Upper lobe of left lung (tissue), 6 donors: ENCODE data around the gene SCN8A. TPM values are rescaled to one million over a fixed set of nuclear protein-coding genes. Genes with fewer than 3 reads are reported as not detected.

ENCODE experiments used
- ATAC-seq, 2 donors: fragments of 200-7000 bp; cut with Tn5 transposase; one replicate each; pipeline ENCODE4 v1.9.1; 2022; ENCODE audit warnings: mild to moderate bottlenecking in 2 of 2, moderate library complexity in 2 of 2; ENCODE audit not compliant: low FRiP score in 2 of 2
- DNase-seq, 2 donors: peaks; one replicate each; pipeline ENCODE4 v3.0.0-alpha.2; 2019 to 2020
- H3K27ac ChIP-seq, 4 donors: fragments of 200-600 bp; sonication (generic); one replicate each; pipeline ENCODE4 v1.5.1; 2016 to 2019
- H3K27me3 ChIP-seq, 4 donors: fragments of 200-600 bp; sonication (generic); one replicate each; pipeline ENCODE4 v1.5.1; 2017 to 2019
- H3K36me3 ChIP-seq, 4 donors: fragments of 200-600 bp; sonication (generic); one replicate each; pipeline ENCODE4 v1.5.1; 2016 to 2019
- H3K4me1 ChIP-seq, 4 donors: fragments of 200-600 bp; sonication (generic); one replicate each; pipeline ENCODE4 v1.5.1; 2018 to 2019
- H3K4me3 ChIP-seq, 4 donors: fragments of 200-600 bp; sonication (generic); one replicate each; pipeline ENCODE4 v1.5.1; 2017 to 2019; ENCODE audit warnings: mild to moderate bottlenecking in 2 of 4, moderate library complexity in 1 of 4
- H3K9me3 ChIP-seq, 4 donors: fragments of 200-600 bp; sonication (generic); one replicate each; pipeline ENCODE4 v1.5.1; 2018 to 2019
- CTCF ChIP-seq, 6 experiments: fragments of 450-650 bp in 4 of 6; fragments of 200-600 bp in 2 of 6; sonication (generic) in 2 of 6; IDR thresholded peaks; one replicate each; pipeline ENCODE4 v1.5.1; 2016 to 2019; ENCODE audit warnings: antibody characterized with exemption in 6 of 6
- EP300 ChIP-seq, 4 donors: sonication (generic); formaldehyde crosslinking; IDR thresholded peaks; one replicate each; pipeline ENCODE4 v1.5.1; 2017; ENCODE audit warnings: antibody characterized with exemption in 4 of 4, control low read depth in 2 of 4
- POLR2A ChIP-seq, 4 donors: fragments of 450-650 bp; IDR thresholded peaks; one replicate each; pipeline ENCODE4 v1.5.1; 2016 to 2017; ENCODE audit warnings: antibody characterized with exemption in 4 of 4, mild to moderate bottlenecking in 2 of 4
- POLR2AphosphoS5 ChIP-seq, 2 donors: sonication (generic); formaldehyde crosslinking; IDR thresholded peaks; one replicate each; pipeline ENCODE4 v1.5.1; 2017; ENCODE audit warnings: antibody characterized with exemption in 2 of 2
- WGBS, 2 donors: methylation state at CpG; one replicate each; pipeline ENCODE4 v1.1.5; 2017 to 2018; 5-methylcytosine and 5-hydroxymethylcytosine counted together
- total RNA-seq, 6 donors: library from RNA; depleted of rRNA in 4 of 6; stranded (reverse); fragments of >200 nt in 4 of 6; gene quantifications; one replicate each; pipeline versions ENCODE4 v1.1.0 to v1.2.1, GENCODE V29; 2016 to 2021
- donor health status: DM: no; HTN: no; CAD: no; lungs with moderate emphysema.
- donor health status: DM: no; HTN: yes; CAD: no; lungs with severe emphysema.

SCN8A gene
- total RNA-seq, 6 donors from 2014 or later, result 0.11 to 1.1 (median 0.37) TPM; not detected in 1

GRCh38 chr12:51818566-51819300 is 227.7 kb downstream of the SCN8A start:
- H3K36me3 ChIP-seq, result no peaks in the 10 kb centered on the region
- H3K27ac ChIP-seq, result no peak overlapping the region
- TF ChIP-seq EP300 (IDR thresholded peaks at IDR 0.05) (no peak), CTCF (IDR thresholded peaks at IDR 0.05) (no peak), POLR2A (IDR thresholded peaks at IDR 0.05) (no peak), POLR2AphosphoS5 (IDR thresholded peaks at IDR 0.05) (no peak)
- peaks cover 0 to 18% (median 9%) of the 10 kb centered on the region in 4 donors for H3K27me3 ChIP-seq
- H3K4me3 ChIP-seq, result no peak overlapping the region
- 61 to 77% methylated on average over 3 to 4 of the region's 4 CpGs for WGBS, 2 donors
- H3K9me3 ChIP-seq, result no peaks in the 10 kb centered on the region
- H3K4me1 ChIP-seq, result peaks cover 9 to 38% (median 15%) of the 10 kb centered on the region in 4 donors
- no peak for ATAC-seq
- DNase-seq, result no peak

GRCh38 chr12:51819736-51820525 is 228.9 kb downstream of the SCN8A start:
- TF ChIP-seq POLR2A (IDR thresholded peaks at IDR 0.05), result no peak
- no peak for TF ChIP-seq POLR2AphosphoS5 (IDR thresholded peaks at IDR 0.05)
- no peak for TF ChIP-seq EP300 (IDR thresholded peaks at IDR 0.05)
- ATAC-seq (peak in 1 of 2 donors; percentile 38), DNase-seq (no peak)
- peaks cover 0 to 18% (median 9%) of the 10 kb centered on the region in 4 donors for H3K27me3 ChIP-seq
- no peaks in the 10 kb centered on the region for H3K9me3 ChIP-seq
- peaks cover 6 to 28% (median 11%) of the 10 kb centered on the region in 4 donors for H3K4me1 ChIP-seq
- H3K27ac ChIP-seq, result peak overlapping the region in 1 of 4 donors; percentile 66
- no peaks in the 10 kb centered on the region for H3K36me3 ChIP-seq
- WGBS, 2 donors, result 33 to 51% methylated on average over 20 to 32 of the region's 32 CpGs
- H3K4me3 ChIP-seq, result peak overlapping the region in 3 of 4 donors; percentile 40 to 56 (median 50)

- Histone ChIP-seq H3K36me3 (no peaks in the 10 kb centered on the region), H3K4me3 (peak overlapping the region; percentile 18 to 56 (median 45)), H3K4me1 (peaks cover 5 to 23% (median 7%) of the 10 kb centered on the region in 4 donors), H3K27me3 (peaks cover 0 to 18% (median 9%) of the 10 kb centered on the region in 4 donors), H3K27ac (peak overlapping the region in 3 of 4 donors; percentile 17 to 66 (median 30)), H3K9me3 (no peaks in the 10 kb centered on the region)
- 29 to 82% methylated on average over 39 to 41 of the region's 113 CpGs for WGBS, 2 donors
- peak; percentile 36 to 95 for DNase-seq
- ATAC-seq, result peak in 1 of 2 donors; percentile 88
- TF ChIP-seq CTCF (IDR thresholded peaks at IDR 0.05) (peak in 4 of 6 experiments; percentile 19 to 51 (median 42)), POLR2A (IDR thresholded peaks at IDR 0.05) (peak in 1 of 4 donors; percentile 43), POLR2AphosphoS5 (IDR thresholded peaks at IDR 0.05) (no peak), EP300 (IDR thresholded peaks at IDR 0.05) (no peak)
Measured at GRCh38 chr12:51820526-51821439, 229.8 kb downstream of the SCN8A start.

- 74% methylated on average over 42 of the region's 101 CpGs; no CpG with 5 or more reads in 1 of the 2 donors for WGBS, 2 donors
- peak overlapping the region in 3 of 4 donors; percentile 17 to 66 (median 30) for H3K27ac ChIP-seq
- DNase-seq, result peak in 1 of 2 donors; percentile 89
- TF ChIP-seq EP300 (IDR thresholded peaks at IDR 0.05) (no peak), CTCF (IDR thresholded peaks at IDR 0.05) (no peak), POLR2AphosphoS5 (IDR thresholded peaks at IDR 0.05) (no peak), POLR2A (IDR thresholded peaks at IDR 0.05) (no peak)
- no peaks in the 10 kb centered on the region for H3K9me3 ChIP-seq
- peaks cover 0 to 18% (median 9%) of the 10 kb centered on the region in 4 donors for H3K27me3 ChIP-seq
- H3K36me3 ChIP-seq, result no peaks in the 10 kb centered on the region
- peak overlapping the region; percentile 18 to 56 (median 45) for H3K4me3 ChIP-seq
- peaks cover 5 to 23% (median 7%) of the 10 kb centered on the region in 4 donors for H3K4me1 ChIP-seq
- ATAC-seq, result peak in 1 of 2 donors; percentile 49
Measured at GRCh38 chr12:51821440-51822260, 230.6 kb downstream of the SCN8A start.
